ENCODE results near the gene IER2. TPM values are rescaled to one million over a fixed set of nuclear protein-coding genes. Genes with fewer than 3 reads are reported as not detected.
"Not testable (repeated sequence)": the region's sequence is repeated elsewhere in the genome, so short reads cannot be mapped to it uniquely, and the experiment has no call there.

The IER2 gene
- polyA plus RNA-seq, 1 donor: 250 TPM

DNA sequence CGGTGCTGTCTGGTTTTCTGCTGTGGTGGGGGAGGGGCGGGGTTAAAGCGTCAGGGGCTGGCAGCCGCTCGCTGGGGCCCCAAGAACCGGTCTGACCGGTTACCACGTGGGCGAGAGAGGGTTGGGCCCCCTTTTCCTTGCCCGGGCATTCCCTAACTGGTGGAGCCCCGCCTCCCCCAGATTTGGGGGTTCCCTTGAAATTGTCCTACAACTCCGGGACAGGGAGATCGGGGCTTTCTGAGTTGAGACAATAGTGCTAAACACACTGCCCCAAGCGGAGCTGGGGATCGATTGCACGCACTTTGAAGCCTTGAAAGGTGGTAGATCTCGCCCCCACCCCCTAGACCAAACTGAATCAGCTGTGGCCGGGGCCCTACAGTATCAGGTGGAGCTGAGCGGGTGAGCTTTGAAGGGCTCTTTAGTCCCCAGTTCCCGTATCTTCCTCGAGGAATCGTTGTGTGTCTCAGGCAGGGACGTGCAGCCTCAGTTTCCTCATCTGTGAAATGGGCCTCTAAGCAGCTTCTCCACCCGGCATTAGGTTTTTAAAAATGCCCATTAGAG is 4.8 kb downstream of the IER2 start:
- no peaks in the 10 kb centered on the region for H3K27me3 ChIP-seq (ENCODE audit: control insufficient read depth, insufficient read depth, low read length)
- DNase-seq: peak; percentile 90 to 95
- no peaks in the 10 kb centered on the region for H3K9me3 ChIP-seq (ENCODE audit: control insufficient read depth, low read depth, low read length)
- peak overlapping the region; percentile 96 for H3K4me3 ChIP-seq (ENCODE audit: low read length)
- H3K36me3 ChIP-seq (ENCODE audit: control insufficient read depth, insufficient read depth, low read length): peaks cover 2% of the 10 kb centered on the region
- H3K27ac ChIP-seq (ENCODE audit: low read length): peak overlapping the region; percentile 100
- peaks cover 14% of the 10 kb centered on the region for H3K4me1 ChIP-seq (ENCODE audit: control insufficient read depth, insufficient read depth, low read length)
- no CpG with 5 or more reads among the region's 24 CpGs for WGBS (ENCODE audit: insufficient coverage, low lambda C conversion rate)

DNA sequence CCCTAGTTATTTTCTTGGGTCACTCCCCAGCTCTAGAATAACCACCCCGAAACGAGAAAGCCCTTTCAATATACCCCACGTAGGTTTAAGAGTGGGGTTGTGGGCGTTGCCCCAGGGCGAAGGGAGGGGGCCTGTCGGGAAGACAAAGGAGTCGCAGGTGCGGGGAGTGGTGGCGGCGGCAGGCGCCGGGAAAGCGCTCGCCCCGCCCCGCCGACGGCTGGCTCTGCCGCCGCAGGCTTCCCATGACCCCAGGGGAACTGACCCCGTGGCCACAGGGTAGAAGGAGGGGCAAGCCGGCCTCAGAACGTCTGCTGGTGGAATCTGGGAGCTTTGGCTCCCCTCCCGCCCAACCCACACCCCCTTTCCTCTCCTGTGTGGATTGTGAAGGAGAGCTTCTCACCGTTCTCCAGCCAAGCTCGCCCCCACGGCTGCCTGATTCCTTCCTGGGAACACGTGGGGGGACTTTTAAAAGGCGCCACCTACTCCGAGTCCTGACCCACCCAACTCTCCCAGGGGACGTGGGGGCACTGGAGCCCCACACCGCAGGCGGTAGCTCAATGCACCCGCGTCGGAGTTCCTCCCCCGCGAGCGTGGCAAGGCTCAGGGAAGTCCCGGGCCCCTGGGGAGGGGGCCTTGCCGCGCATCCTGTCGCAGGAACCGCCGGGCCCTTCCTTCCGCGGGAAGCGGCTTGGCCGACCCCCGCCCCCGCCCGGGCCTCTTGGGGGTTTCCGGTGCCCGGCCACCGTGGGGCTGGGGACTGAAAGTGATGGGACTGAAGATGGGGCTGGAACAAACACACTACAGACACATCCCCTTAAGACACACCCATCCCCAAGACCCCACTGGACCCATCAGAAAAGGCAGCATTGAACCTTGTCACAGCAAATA is 5.5 kb downstream of the IER2 start:
- Histone ChIP-seq H3K36me3 (ENCODE audit: control insufficient read depth, insufficient read depth, low read length) (peaks cover 2% of the 10 kb centered on the region), H3K27ac (ENCODE audit: low read length) (peak overlapping the region; percentile 100), H3K4me1 (ENCODE audit: control insufficient read depth, insufficient read depth, low read length) (peaks cover 14% of the 10 kb centered on the region), H3K4me3 (ENCODE audit: low read length) (peak overlapping the region; percentile 96), H3K9me3 (ENCODE audit: control insufficient read depth, low read depth, low read length) (no peaks in the 10 kb centered on the region), H3K27me3 (ENCODE audit: control insufficient read depth, insufficient read depth, low read length) (no peaks in the 10 kb centered on the region)
- no CpG with 5 or more reads among the region's 55 CpGs for WGBS (ENCODE audit: insufficient coverage, low lambda C conversion rate)
- peak; percentile 76 to 92 for DNase-seq

DNA sequence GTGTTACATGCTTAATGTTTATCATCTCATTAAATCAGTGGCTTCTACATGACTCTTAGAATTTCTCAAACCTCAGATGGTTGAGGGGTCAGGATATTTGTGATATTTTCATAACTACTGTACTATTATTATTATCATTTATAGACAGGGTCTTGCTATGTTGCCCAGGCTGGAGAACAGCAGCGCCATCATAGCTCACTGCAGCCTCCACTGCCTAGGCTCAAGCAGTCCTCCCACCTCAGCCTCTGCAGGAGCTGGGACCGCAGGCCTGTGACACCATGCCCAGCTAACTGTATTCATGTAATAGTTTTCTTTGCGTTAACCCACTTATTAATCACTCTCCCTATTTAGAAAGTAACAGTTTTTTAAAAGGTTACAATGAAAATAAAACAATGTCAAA is 9.5 kb downstream of the IER2 start:
- H3K36me3 ChIP-seq (ENCODE audit: control insufficient read depth, insufficient read depth, low read length): no peaks in the 10 kb centered on the region
- H3K4me1 ChIP-seq (ENCODE audit: control insufficient read depth, insufficient read depth, low read length): peaks cover 45% of the 10 kb centered on the region
- DNase-seq: no peak
- WGBS (ENCODE audit: insufficient coverage, low lambda C conversion rate): 100% methylated on average over 1 of the region's 3 CpGs
- no peak overlapping the region for H3K4me3 ChIP-seq (ENCODE audit: low read length)
- H3K27ac ChIP-seq (ENCODE audit: low read length): no peak overlapping the region
- no peaks in the 10 kb centered on the region for H3K9me3 ChIP-seq (ENCODE audit: control insufficient read depth, low read depth, low read length)
- H3K27me3 ChIP-seq (ENCODE audit: control insufficient read depth, insufficient read depth, low read length): no peaks in the 10 kb centered on the region

DNA sequence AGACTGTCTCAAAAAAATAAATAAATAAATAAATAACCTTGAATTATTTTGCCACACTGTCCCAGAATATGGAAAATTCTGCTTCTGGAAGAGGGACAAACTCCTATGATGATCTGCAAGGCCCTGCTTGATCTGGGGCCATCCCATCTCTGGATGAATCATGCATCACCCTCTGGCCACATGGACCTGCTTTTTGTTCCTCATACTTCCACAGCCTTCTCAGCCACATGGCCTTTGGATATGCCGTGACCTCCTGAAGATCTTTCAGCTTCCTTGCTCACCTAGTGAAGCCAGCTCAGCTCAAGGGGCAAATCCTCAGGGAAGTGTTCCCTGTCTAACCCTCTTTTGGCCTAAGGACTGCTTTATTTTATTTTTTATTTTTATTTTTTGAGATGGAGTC is 10.3 kb downstream of the IER2 start:
- Histone ChIP-seq H3K27me3 (ENCODE audit: control insufficient read depth, insufficient read depth, low read length) (no peaks in the 10 kb centered on the region), H3K4me3 (ENCODE audit: low read length) (no peak overlapping the region), H3K27ac (ENCODE audit: low read length) (peak overlapping the region; percentile 30), H3K9me3 (ENCODE audit: control insufficient read depth, low read depth, low read length) (no peaks in the 10 kb centered on the region), H3K36me3 (ENCODE audit: control insufficient read depth, insufficient read depth, low read length) (no peaks in the 10 kb centered on the region), H3K4me1 (ENCODE audit: control insufficient read depth, insufficient read depth, low read length) (peaks cover 48% of the 10 kb centered on the region)
- WGBS (ENCODE audit: insufficient coverage, low lambda C conversion rate): no CpG with 5 or more reads among the region's 1 CpG
- peak in 1 of 2 donors; percentile 72 for DNase-seq

DNA sequence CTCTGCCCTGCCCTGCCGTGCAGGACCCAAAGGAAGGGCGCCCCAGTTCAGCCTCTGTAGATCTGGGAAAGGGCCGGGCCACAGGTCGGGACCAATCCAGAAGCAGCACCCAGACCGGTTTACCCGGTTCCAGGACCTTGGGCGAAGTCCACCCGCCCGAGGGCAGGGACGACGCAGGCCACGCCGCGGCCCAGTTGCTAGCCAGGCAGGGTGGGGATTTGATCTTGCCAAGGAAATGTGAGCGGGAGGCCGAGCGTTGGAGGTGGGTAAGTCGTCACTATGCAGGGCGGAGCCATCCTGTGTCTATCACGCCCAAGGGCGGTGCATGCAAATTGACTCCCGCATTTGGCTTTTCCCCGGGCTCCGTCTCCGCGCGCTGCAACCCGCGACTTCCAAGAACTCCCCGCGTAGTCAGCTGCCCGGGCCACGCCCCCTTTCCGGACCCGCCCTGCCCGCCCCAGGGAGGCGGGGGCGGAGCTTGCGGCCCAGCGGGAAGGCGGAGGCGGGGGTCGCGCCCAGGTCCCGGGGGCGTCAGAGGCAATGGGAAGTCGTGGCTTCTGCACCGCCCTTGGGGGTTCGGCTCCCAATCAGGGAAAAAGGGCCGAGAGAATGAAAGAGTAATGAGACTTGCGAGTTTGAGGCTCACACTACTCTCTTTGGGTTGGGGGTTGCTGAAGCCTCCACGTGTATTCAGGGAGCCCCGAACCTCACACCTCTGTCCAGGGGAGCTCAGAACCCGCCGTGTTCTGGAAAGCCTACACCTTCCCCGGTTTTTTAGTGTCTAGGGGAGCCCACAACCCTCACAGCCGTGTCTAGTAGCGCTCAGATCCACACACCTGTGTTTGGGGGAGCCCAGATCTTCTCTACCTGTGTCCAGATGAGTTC is 12.8 kb downstream of the IER2 start:
- Histone ChIP-seq H3K36me3 (ENCODE audit: control insufficient read depth, insufficient read depth, low read length) (no peaks in the 10 kb centered on the region), H3K4me3 (ENCODE audit: low read length) (peak overlapping the region; percentile 36), H3K4me1 (ENCODE audit: control insufficient read depth, insufficient read depth, low read length) (peaks cover 50% of the 10 kb centered on the region), H3K27ac (ENCODE audit: low read length) (peak overlapping the region; percentile 100), H3K27me3 (ENCODE audit: control insufficient read depth, insufficient read depth, low read length) (no peaks in the 10 kb centered on the region), H3K9me3 (ENCODE audit: control insufficient read depth, low read depth, low read length) (no peaks in the 10 kb centered on the region)
- WGBS (ENCODE audit: insufficient coverage, low lambda C conversion rate): no CpG with 5 or more reads among the region's 58 CpGs
- peak; percentile 99 to 100 for DNase-seq

DNA sequence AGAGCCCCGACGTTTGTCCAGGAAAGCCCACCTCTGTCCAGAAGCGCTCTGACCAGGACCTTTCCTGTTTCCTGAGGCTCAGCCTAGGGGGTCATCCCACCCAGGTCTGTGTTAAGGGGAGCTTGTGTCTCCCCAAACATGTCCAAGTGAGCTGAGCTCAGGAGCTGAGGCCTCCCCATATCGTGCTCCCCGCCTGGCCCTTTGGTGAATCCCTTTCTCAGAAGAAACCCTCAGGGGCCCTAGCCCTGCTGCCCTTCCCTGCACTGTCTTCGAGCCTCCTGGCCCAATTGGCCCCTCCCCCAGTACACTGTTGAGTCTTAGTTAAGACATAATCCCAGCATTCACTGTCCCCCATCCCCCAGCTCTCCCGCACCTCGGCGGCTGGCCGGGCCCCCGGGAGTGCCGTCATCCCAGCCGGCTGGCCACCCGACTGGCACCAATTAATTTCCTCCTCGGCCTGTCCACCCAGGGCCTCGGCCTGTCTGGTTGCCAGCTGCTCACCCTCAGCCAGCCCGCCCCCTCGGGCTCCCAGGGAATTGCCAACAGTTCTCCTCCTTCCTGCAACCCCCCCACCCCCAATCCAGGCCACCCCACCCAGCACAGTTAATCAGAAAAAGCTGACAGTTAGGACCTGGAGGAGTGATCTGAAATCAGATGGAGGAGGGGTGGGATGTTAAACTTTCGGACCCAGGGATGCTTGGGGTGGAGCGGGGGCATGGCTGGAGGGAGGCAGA is 13.6 kb downstream of the IER2 start:
- Histone ChIP-seq H3K9me3 (ENCODE audit: control insufficient read depth, low read depth, low read length) (no peaks in the 10 kb centered on the region), H3K4me1 (ENCODE audit: control insufficient read depth, insufficient read depth, low read length) (peaks cover 53% of the 10 kb centered on the region), H3K36me3 (ENCODE audit: control insufficient read depth, insufficient read depth, low read length) (no peaks in the 10 kb centered on the region), H3K27ac (ENCODE audit: low read length) (peak overlapping the region; percentile 100), H3K27me3 (ENCODE audit: control insufficient read depth, insufficient read depth, low read length) (no peaks in the 10 kb centered on the region), H3K4me3 (ENCODE audit: low read length) (peak overlapping the region; percentile 36)
- WGBS (ENCODE audit: insufficient coverage, low lambda C conversion rate): no CpG with 5 or more reads among the region's 20 CpGs
- peak; percentile 83 to 91 for DNase-seq

DNA sequence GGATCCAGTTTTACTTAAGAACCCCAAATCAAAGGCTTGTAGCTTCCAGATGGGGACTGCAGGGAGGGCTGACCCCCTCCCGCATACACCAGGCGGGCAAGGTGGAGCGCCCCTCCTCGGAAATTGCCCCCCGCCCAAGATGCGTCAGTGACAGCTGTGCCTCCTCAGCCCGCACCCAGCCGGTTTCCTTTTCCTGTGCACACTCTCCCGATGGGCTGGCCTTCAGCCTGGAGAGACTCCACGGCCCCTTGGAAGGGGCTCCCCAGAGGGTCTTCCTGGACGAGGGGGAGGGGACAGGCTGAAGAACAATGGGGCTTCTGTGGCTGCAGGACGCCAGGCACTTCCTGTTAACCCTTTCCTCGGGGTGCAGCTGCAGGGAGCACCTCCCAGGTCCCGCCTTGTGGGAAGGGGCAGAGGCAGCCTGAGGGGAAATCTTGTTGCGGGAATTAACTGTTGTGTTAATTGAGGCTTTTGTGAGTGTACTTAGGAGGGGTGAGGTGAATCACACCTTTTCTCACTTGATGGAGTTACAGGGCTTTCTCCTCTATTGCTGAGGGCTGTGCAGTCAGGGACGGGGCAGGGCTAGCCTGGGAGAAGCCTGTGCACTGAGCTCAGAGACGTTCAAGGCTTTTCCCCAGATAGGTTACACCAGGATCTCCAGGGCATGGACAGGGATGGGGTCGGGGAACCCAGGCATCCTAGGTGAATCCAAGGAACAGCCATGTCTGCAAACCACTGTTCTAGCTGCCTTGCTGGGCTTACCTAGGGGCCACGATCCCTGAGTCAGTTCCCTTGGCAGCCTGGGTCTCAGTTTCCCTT is 14.3 kb downstream of the IER2 start:
- peak; percentile 88 to 93 for DNase-seq
- H3K4me1 ChIP-seq (ENCODE audit: control insufficient read depth, insufficient read depth, low read length): peaks cover 60% of the 10 kb centered on the region
- WGBS (ENCODE audit: insufficient coverage, low lambda C conversion rate): no CpG with 5 or more reads among the region's 19 CpGs

DNA sequence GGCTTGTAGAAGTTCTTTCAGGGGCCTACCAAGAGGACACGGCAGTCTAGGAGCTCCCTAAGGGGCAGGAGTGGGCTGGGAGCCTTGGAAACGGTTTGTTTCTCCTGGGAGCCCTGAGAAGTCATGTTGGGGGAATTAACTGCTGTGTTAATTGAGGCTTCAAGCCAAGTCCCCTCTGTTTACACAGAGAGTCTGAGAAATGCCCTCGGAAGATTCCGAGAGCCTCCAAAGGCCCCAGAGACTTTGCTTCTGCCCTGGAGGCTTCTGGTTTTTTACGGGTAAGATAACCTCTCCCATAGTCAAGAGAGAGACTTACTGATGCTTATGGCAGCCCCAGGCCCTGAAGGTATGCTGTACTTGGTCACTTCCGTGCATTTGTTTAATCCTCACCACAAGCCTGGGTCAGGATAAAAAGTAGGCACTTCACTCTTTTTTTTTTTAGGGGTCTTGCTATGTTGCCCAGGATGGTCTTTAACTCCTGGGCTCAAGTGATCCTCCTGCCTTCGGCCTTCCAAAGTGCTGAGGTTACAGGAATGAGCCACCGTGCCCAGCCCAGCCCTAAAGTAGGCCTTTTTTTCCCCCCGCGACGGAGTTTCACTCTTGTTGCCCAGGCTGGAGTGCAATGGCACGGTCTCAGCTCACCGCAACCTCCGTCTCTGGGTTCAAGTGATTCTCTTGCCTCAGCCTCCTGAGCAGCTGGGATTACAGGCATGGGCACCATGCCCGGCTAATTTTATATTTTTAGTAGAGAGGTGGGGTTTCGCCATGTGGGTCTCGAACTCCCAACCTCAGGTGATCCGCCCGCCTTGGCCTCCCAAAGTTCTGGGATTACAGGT is 15.2 kb downstream of the IER2 start:
- peak in 1 of 2 donors; percentile 60 for DNase-seq
- Histone ChIP-seq H3K9me3 (ENCODE audit: control insufficient read depth, low read depth, low read length) (no peaks in the 10 kb centered on the region), H3K36me3 (ENCODE audit: control insufficient read depth, insufficient read depth, low read length) (no peaks in the 10 kb centered on the region), H3K27ac (ENCODE audit: low read length) (peak overlapping the region; percentile 100), H3K4me1 (ENCODE audit: control insufficient read depth, insufficient read depth, low read length) (peaks cover 68% of the 10 kb centered on the region), H3K27me3 (ENCODE audit: control insufficient read depth, insufficient read depth, low read length) (no peaks in the 10 kb centered on the region), H3K4me3 (ENCODE audit: low read length) (no peak overlapping the region)
- WGBS (ENCODE audit: insufficient coverage, low lambda C conversion rate): no CpG with 5 or more reads among the region's 19 CpGs

More for the DNA sequence above, 14.3 kb downstream of the IER2 start:
- Histone ChIP-seq H3K27me3 (ENCODE audit: control insufficient read depth, insufficient read depth, low read length) (no peaks in the 10 kb centered on the region), H3K9me3 (ENCODE audit: control insufficient read depth, low read depth, low read length) (no peaks in the 10 kb centered on the region), H3K36me3 (ENCODE audit: control insufficient read depth, insufficient read depth, low read length) (no peaks in the 10 kb centered on the region), H3K4me3 (ENCODE audit: low read length) (peak overlapping the region; percentile 36), H3K27ac (ENCODE audit: low read length) (peak overlapping the region; percentile 100)

DNA sequence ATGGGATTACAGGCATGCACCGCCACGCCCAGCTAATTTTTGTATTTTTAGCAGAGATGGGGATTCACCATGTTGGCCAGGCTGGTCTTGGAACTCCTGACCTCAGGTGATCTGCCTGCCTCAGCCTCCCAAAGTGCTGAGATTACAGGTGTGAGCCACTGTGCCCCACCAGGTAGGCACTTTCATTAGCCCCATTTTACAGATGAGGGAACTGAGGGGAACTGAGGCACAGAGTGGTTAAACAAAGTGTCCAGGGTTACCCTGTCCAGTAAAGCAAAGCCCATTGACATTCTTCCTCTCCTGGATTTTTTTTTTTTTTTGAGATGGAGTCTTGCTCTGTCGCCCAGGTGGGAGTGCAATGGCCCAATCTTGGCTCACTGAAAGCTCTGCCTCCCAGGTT is 15.9 kb downstream of the IER2 start:
- not testable (repeated sequence) for H3K27me3 ChIP-seq (ENCODE audit: control insufficient read depth, insufficient read depth, low read length); H3K9me3 ChIP-seq (ENCODE audit: control insufficient read depth, low read depth, low read length); DNase-seq; H3K4me3 ChIP-seq (ENCODE audit: low read length); H3K36me3 ChIP-seq (ENCODE audit: control insufficient read depth, insufficient read depth, low read length)
- no CpG with 5 or more reads among the region's 3 CpGs for WGBS (ENCODE audit: insufficient coverage, low lambda C conversion rate)
- H3K27ac ChIP-seq (ENCODE audit: low read length): peak overlapping the region; percentile 100
- peaks cover 66% of the 10 kb centered on the region for H3K4me1 ChIP-seq (ENCODE audit: control insufficient read depth, insufficient read depth, low read length)
